Measurements from ENCODE around the gene FGGY.

FGGY gene

GRCh38 chr1:59552007-59552406, 255.1 kb downstream of the FGGY start:
- no peak for DNase-seq (ENCODE audit: extremely low read depth, low read depth)
- TF ChIP-seq CTCF (IDR thresholded peaks at IDR 0.05; ENCODE audit: low read depth, low read length, missing control alignments) = no peak
- H3K4me3 ChIP-seq (replicated peaks; ENCODE audit: low read depth, low read length) = no peak overlapping the region

- TF ChIP-seq CTCF (IDR thresholded peaks at IDR 0.05; ENCODE audit: low read depth, low read length, missing control alignments) = no peak
- no peak overlapping the region for H3K4me3 ChIP-seq (replicated peaks; ENCODE audit: low read depth, low read length)
- no peak for DNase-seq (ENCODE audit: extremely low read depth, low read depth)
Measured at GRCh38 chr1:59553371-59553770, 256.5 kb downstream of the FGGY start.

DNA sequence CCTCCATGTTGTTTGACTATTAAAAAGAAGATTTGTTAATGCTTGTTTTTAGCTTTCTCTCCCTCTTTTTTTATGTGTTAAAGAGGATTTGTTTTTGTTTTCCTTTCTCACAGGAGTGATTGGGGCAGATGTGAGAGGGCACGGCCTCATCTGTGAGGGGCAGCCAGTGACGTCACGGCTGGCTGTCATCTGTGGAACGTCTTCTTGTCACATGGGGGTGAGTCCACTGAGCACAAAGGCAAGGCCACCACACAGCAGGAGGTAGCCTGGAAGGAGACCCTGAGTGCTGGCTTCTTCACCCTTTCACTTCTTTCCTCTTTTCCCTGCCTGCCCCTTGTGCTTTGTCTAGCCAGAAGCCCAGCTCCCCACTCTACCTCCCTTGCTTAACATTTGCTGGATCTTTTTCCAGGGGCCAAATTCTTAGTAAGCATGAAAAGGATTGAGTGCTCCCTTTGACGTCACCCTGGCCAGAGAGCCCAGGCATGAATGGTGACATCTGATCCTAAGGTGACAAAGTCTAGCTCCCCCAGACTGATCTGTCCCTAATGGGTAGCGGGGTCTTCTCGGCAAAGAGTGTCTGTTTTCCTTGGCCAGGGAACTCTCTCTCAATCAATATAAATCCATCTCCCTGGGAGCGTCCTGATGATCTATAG, 257.2 kb downstream of the FGGY start:
- no peak overlapping the region for H3K4me3 ChIP-seq (replicated peaks; ENCODE audit: low read depth, low read length)
- TF ChIP-seq CTCF (IDR thresholded peaks at IDR 0.05; ENCODE audit: low read depth, low read length, missing control alignments) = no peak
- DNase-seq (ENCODE audit: extremely low read depth, low read depth) = no peak

GRCh38 chr1:59554752-59555151, 257.9 kb downstream of the FGGY start:
- no peak overlapping the region for H3K4me3 ChIP-seq (replicated peaks; ENCODE audit: low read depth, low read length)
- DNase-seq (ENCODE audit: extremely low read depth, low read depth) = no peak
- no peak for TF ChIP-seq CTCF (IDR thresholded peaks at IDR 0.05; ENCODE audit: low read depth, low read length, missing control alignments)

DNA sequence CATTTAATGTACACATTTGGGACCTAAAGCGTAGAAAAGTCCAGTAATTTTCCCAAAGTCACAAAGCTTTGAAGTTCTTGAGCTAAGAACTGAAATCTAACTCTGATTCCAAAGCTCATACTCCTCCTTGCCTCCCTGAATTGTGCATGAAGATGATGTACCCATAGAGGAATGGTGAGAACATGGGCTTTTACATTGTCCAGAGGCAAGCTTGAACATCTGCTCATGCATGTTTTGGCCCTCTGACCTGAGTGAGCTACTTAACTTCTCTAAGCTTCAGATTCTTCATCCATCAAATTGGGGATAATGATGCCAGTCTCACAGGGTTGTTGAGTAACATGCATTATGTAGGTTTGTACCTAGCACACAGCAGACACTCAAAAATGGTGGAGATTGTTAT, 259.5 kb downstream of the FGGY start:
- no peak for TF ChIP-seq CTCF (IDR thresholded peaks at IDR 0.05; ENCODE audit: low read depth, low read length, missing control alignments)
- no peak for DNase-seq (ENCODE audit: extremely low read depth, low read depth)

DNA sequence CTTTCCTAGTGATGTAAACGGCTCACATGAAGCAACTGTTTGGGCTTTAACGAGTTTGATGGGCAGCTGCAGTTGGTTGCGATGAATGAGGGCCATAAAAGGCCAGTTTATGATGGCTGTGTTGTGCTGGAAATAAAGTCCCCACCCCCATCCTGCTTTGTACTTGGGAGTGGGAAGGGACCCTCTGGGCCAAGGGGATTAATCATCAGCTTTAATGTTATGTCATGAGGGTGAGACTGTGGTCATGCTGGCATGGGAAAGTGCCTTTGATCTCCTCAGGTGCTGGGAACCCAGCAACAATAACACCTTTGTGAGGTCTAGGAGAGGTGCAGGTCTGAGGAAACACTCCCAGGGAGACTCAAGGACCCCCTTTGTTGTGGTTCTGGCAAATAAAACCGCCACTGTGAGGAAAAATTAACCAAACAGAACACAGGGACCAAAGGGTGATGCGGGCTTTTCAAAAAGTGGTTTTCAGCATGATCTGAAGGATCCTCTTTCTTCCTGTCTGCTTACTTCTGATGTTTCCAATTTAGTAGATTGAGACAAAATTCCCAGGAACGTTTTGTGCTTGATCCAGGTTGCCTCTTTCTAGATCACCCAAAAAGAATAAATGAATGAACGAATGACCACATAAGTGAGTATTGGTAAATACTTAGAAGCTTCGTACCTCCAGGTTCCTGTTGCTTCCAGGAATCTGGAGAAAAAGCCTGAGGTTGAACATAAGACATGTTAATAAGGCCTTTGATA, 260.1 kb downstream of the FGGY start:
- H3K4me3 ChIP-seq (replicated peaks; ENCODE audit: low read depth, low read length) = no peak overlapping the region
- no peak for DNase-seq (ENCODE audit: extremely low read depth, low read depth)
- TF ChIP-seq CTCF (IDR thresholded peaks at IDR 0.05; ENCODE audit: low read depth, low read length, missing control alignments) = no peak

More for the DNA sequence above, 259.5 kb downstream of the FGGY start:
- H3K4me3 ChIP-seq (replicated peaks; ENCODE audit: low read depth, low read length) = no peak overlapping the region
